Stimulated activated naive CD8-positive, alpha-beta T cell treated with anti-CD3 and anti-CD28 coated beads, Interleukin-15, Interleukin-2, amounts not matched to agents 100 ng/mL and 50 ng/mL, for 24 hours (primary cell): ENCODE results near the gene NDUFAF8.

Source experiments
- H3K27ac Mint-ChIP-seq: one replicate; pipeline ENCODE4 v1.8.0; 2021; ENCODE audit warnings: mild to moderate bottlenecking, mixed read lengths
- H3K27me3 Mint-ChIP-seq: one replicate; pipeline ENCODE4 v1.8.0; 2021; ENCODE audit warnings: mixed read lengths
- H3K36me3 Mint-ChIP-seq: one replicate; pipeline ENCODE4 v1.8.0; 2021; ENCODE audit warnings: low read depth, mixed read lengths
- H3K4me1 Mint-ChIP-seq: one replicate; pipeline ENCODE4 v1.8.0; 2021; ENCODE audit warnings: low read depth, mixed read lengths
- H3K4me3 Mint-ChIP-seq: one replicate; pipeline ENCODE4 v1.8.0; 2021; ENCODE audit warnings: mild to moderate bottlenecking, mixed read lengths
- H3K9me3 Mint-ChIP-seq: one replicate; pipeline ENCODE4 v1.8.0; 2021; ENCODE audit warnings: mixed read lengths

Gene NDUFAF8

DNA sequence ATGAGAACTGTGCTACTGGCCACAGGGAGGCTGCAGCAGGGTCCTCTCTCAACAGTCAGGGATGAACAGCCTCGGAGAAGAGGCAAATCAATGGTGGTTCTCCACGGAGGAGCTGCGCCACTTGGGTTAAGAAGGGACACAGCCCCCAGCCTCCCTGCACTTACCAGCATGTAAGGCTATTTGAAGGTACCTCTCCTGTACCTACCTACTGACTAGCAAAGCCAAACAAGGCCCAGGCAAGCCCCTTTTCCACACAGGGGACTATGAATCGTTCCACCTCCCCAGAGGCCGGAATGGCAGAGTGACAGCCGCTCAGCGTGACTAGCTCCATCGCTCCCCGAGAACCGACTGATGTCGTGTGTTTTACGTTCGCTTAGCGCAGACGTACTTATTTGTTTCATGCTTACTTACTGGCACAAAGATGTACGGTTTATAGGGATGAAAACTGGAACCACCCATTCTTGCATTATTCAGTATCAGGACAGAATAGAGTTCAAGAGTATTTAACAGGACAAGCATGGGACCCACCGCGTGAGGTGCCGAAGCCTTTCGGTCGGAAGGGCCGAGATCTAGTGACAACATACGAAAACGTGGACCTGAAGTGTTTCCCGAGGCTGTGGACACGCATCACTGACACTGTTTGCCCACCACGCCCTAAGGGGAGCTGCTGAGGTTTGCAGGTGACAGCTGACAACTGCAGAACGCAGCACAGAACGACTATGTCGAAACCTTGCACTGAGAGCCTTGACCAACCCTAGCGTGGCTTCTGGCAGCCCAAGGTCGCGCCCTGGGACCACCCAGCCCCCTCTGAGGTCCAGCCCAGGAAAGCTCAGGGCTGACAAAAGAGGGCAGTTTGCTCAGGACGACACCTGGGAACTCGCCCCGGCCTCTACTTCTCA is 1.3 kb upstream of the NDUFAF8 start:
- Mint-ChIP-seq H3K27me3 (no peaks in the 10 kb centered on the region), H3K4me3 (peak overlapping the region; percentile 84), H3K4me1 (peaks cover 38% of the 10 kb centered on the region), H3K9me3 (no peaks in the 10 kb centered on the region), H3K36me3 (peaks cover 21% of the 10 kb centered on the region), H3K27ac (peak overlapping the region; percentile 16)

DNA sequence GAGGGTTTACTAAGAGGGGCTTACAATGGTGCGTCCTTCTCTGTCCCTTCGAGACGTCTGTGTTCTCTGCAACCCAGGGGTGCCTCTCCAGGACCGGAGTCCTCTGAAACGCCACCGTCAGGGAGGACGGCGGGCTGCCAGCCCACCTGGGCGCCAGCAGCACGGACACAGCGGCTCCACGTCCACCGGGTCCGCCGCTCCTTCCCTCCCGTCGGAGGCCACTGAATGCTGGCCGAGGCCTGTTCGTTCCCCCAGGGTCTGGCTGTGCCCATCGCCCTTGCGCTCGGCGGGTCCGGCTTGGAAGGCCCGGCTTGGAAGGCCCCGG is 666 bp upstream of the NDUFAF8 start:
- Mint-ChIP-seq H3K27me3 (no peaks in the 10 kb centered on the region), H3K27ac (no peak overlapping the region), H3K36me3 (peaks cover 21% of the 10 kb centered on the region), H3K9me3 (no peaks in the 10 kb centered on the region), H3K4me3 (peak overlapping the region; percentile 84), H3K4me1 (peaks cover 38% of the 10 kb centered on the region)

DNA sequence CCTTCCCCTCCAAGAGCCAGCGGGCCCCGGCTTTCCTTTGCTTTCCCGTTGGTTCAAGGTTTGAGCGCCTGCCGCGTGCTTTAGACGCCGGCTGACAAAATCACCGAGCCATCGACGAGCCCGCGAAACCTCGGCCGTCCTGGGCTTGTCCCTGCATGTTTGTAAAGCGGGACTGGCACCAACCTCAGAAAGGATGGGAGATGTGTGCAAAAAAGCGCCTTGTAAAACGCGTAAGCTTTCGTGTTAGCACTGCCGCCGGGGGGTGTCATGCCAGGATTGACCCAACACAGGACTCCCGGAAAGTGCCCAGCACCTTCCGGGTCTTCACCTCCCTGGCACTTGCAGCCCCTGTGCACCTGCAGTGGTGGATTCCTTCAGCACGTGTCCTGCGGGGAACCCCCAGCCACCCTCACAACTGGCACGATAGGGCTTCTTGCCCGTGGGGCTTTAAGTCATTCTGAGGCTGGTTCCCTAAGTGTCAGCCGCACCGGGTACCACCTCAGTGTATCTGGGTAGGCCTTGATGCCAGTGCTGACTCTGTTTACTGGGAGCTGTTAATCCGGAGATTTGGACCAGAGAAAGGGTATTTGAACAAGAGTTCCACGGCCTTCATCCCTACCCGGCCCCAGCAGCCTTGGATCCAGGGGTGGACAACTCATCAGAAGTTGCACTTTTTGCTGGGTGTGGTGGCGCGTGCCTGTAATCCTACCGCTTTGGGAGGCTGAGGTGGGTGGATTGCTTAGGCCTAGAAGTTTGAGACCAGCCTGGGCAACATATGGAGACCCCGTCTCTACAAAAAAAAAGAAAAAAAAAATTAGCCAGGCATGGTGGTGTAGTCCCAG is 817 bp downstream of the NDUFAF8 start:
- Mint-ChIP-seq H3K4me1 (peaks cover 37% of the 10 kb centered on the region), H3K27ac (peak overlapping the region; percentile 94), H3K9me3 (no peaks in the 10 kb centered on the region), H3K36me3 (peaks cover 17% of the 10 kb centered on the region), H3K4me3 (peak overlapping the region; percentile 93), H3K27me3 (no peaks in the 10 kb centered on the region)

DNA sequence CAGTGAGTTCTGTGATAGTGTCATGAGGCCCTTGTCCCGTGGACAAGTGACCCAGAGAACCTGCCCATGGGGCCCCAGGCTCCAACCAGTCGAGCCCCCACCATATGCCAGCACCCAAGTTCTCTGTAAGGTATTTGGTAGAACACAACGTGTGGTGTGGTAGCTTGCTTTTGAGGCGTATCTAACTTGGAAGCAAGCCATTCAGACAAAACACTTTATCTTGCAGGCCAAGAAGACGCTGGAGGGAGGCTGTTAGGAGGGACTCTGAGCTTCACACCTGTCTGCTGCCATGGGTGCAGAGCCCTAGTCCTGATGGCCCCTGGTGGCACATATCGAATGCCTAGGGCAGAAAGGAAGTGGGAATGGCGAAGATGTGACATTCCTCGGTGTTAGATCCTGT is 1.6 kb downstream of the NDUFAF8 start:
- H3K4me3 Mint-ChIP-seq = peak overlapping the region; percentile 93
- no peaks in the 10 kb centered on the region for H3K9me3 Mint-ChIP-seq
- H3K27ac Mint-ChIP-seq = peak overlapping the region; percentile 72
- H3K36me3 Mint-ChIP-seq = peaks cover 15% of the 10 kb centered on the region
- H3K27me3 Mint-ChIP-seq = no peaks in the 10 kb centered on the region
- H3K4me1 Mint-ChIP-seq = peaks cover 37% of the 10 kb centered on the region

DNA sequence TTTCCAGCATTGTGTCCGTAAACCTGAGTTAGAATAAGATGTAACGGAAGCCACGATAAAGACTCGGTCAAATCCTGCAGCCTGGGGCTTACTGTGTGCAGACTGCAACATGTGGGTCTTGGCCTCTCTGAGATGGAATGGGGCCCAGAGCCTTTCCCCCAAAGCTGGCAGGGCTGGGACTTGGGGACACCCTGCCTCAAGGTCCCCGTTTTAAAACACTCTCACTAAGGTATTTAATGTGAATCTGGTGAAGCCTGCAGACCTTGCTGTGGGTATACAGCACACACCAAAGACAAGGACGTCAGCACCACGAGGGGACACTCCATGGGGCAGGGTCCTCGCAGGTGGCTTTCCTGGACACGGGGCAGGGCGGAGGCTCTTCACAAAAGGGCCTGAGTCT is 2.1 kb downstream of the NDUFAF8 start:
- Mint-ChIP-seq H3K36me3 (peaks cover 15% of the 10 kb centered on the region), H3K27me3 (no peaks in the 10 kb centered on the region), H3K9me3 (no peaks in the 10 kb centered on the region), H3K27ac (peak overlapping the region; percentile 72), H3K4me3 (peak overlapping the region; percentile 93), H3K4me1 (peaks cover 37% of the 10 kb centered on the region)

DNA sequence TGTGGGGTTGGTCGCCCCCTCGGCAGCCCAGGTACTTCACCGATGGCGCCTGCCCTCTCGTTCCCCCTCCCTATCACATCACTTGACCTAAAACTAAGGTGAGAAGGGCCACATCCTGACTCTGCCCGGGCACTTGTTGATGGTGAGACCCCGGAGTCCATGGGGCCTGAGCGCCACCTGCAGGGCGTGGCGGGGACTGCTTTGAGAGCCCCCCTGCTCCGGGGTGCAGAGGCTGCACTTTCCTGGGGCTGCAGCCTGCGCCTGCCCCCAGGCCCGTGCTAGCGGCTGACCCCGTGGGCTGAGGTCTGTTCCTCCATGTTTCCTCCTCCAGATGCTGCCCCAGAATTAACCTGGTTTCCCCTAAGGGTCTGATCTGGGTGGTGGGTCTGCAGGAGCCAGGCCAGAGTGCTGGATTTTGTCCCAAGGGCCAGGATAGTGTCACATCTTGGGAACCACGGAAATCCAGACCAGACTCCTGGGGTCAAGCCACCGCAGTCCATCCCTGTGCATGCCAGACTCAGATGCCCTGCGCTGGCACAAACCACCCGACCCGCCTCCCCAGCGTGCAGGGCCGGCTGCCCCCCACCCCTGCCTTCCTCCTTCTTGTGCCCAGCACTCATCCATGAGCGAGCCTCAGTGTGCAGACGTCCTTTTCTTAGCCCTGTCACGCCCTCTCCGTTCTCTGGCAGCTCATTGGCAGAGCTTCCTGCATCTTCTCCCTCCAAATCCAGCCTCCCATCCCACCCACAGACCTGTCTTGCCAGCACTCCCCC is 2.7 kb downstream of the NDUFAF8 start:
- H3K4me1 Mint-ChIP-seq = peaks cover 37% of the 10 kb centered on the region
- no peak overlapping the region for H3K4me3 Mint-ChIP-seq
- no peaks in the 10 kb centered on the region for H3K9me3 Mint-ChIP-seq
- H3K36me3 Mint-ChIP-seq = peaks cover 15% of the 10 kb centered on the region
- H3K27ac Mint-ChIP-seq = peak overlapping the region; percentile 77
- no peaks in the 10 kb centered on the region for H3K27me3 Mint-ChIP-seq

DNA sequence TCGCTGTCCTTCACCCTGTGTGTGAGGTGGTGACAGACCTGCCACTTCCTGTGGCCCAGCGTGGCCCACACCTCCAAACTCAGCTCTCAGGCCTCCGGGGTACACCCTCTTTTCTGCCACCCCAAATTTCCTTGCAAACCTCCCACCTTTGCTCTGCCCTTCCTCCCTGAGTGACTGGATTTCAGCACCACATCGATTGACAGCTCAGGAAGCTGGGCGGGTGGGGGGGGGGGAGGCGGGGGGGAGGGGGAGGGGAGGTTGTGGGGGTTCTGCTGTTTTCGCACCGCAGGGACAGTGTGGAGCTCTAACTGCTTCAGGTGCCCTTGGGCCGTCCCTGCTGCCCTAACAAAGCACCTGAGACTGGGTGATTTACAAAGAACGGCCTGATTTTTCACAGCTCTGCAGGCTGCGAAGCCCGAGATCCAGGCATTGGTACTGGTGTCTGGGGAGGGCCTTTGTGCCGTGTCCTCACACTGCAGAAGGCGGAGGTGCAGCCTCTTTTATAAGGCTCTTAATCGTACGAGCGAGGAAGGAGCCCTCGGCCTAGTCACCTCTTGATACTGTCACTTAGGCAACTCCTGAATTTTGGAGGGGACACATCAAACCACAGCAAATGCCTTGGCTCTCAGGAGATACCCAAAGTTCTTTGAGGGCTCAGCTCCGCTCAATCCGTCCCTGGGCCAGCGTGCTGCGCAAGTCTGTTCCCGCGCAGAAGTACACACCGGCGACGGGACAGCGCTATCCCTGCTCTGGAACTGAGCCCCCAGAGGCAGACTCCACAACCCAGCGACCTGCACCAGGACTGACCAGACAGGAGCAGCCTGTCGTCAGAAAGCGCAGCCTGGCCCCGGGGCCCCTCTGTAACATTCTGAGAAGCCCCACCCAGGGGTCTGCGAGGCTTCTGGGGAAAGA is 3.6 kb downstream of the NDUFAF8 start:
- H3K9me3 Mint-ChIP-seq = no peaks in the 10 kb centered on the region
- no peaks in the 10 kb centered on the region for H3K27me3 Mint-ChIP-seq
- H3K4me1 Mint-ChIP-seq = peaks cover 30% of the 10 kb centered on the region
- no peak overlapping the region for H3K4me3 Mint-ChIP-seq
- H3K27ac Mint-ChIP-seq = peak overlapping the region; percentile 77
- peaks cover 15% of the 10 kb centered on the region for H3K36me3 Mint-ChIP-seq

DNA sequence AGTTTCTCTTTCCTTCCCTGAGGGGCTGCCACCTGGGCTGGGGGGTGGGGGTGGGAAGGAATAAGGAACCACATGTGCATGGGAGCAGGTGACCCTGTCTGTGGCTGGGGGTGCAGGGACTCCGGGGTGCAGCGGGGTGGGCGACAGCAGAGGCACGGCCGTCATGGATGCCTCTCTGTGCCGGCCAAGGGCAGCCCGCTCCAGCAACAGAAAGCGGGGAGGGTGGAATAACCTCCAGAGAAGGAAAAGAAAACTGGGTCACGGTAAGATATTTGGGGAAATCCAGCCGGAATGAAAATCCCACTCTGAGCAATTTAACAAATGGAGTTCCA is 4.2 kb downstream of the NDUFAF8 start:
- Mint-ChIP-seq H3K36me3 (peaks cover 15% of the 10 kb centered on the region), H3K9me3 (no peaks in the 10 kb centered on the region), H3K4me1 (peaks cover 25% of the 10 kb centered on the region), H3K27me3 (no peaks in the 10 kb centered on the region), H3K27ac (no peak overlapping the region), H3K4me3 (no peak overlapping the region)

DNA sequence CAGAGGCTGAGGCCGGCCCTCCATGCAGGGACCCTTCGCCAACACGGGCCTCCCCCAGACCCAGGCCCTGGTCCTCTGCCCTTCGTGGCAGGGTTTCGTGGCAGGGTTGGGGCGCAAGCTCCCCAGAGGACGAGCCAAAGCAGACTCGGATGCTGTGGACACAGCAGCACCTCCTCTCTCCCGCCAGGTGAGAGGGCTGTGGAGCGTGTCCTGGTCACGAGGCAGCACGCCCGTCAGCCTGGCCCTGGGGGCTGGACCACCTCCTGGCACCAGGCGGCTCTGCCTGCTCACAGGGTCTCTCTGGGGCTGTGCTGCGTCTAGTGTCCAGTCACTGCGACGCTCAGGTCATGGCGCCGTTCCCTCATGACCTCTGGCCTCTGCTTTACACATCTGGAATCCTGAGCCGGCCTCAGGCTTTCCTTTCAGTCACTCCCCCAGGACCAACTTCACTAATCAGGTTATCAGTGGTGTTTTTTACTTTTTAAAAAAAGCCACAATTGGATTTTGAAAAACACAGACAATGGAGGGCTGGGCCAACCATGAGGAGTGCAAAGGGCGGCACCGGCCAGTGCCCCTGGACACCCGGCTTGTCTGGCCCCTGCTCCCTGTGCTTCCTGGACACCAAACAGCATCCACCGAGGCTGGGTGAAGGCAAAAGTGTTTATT is 5.4 kb downstream of the NDUFAF8 start:
- Mint-ChIP-seq H3K4me1 (peaks cover 25% of the 10 kb centered on the region), H3K9me3 (no peaks in the 10 kb centered on the region), H3K27me3 (no peaks in the 10 kb centered on the region), H3K27ac (no peak overlapping the region), H3K36me3 (peaks cover 15% of the 10 kb centered on the region), H3K4me3 (no peak overlapping the region)

DNA sequence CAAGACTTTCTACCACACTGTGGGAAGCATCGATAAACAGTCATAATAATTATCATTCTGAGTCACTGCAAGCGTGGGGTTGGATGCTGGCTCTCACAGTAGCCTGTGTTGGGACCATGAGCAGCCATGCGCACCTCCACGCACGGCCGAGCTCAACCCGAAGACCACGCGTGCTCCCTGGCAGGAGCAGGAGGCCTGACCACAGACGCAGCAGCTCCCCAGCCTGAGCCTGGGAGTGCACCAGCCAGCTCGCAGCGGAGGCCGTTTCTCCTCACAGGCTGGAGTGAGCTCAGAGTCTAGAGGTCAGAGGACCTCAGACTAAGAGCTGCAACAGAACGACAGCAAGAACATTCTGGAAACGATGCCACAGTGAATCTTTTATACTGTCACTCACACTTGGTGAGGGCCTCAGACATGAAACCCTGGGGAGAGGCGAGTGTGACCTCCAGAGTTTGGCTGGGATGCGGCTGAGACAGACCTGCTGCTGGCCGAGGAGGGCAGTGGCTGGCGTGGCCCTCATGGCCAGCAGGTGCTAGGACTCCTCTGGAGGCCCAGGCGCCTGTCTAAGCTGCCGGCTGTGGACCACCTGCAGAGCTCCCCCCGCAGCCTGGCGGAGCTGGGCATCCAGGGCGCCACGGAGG is 6.0 kb downstream of the NDUFAF8 start:
- Mint-ChIP-seq H3K4me3 (no peak overlapping the region), H3K4me1 (peaks cover 22% of the 10 kb centered on the region), H3K9me3 (no peaks in the 10 kb centered on the region), H3K27me3 (no peaks in the 10 kb centered on the region), H3K36me3 (peaks cover 12% of the 10 kb centered on the region), H3K27ac (no peak overlapping the region)

DNA sequence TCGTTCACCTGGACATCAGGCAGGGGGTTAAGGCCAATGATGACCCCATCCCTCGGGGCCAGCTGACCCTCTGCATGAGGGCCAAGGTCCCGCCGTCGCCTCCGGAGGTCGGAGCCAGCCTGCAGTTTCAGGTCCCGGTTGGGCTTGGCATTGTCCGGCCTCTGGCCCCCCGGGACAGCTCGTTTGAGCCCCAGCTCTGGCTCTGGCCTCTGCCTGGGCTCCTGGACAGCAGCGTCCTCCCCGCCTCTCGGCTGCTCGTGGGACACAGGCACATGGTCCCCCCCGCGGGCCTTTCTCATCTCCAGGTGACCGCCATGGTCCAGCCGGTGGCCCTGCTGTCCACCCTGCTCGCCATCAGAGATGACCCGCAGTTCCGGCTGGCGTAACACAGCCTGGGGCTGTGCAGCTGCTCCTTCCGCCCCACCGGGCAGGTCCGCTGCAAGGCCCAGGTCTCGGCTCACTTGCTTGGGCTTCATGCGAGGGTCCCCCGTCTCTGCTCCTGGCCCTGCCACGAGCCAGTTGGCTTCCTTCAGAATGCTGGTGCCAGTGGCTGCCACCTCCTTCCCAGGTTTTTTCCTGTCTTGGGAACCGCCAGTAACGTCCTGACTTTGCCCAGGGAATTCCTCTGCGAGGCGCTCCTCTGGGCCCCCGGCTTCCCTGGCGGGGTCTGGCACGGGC is 6.7 kb downstream of the NDUFAF8 start:
- no peak overlapping the region for H3K4me3 Mint-ChIP-seq
- H3K36me3 Mint-ChIP-seq = peaks cover 10% of the 10 kb centered on the region
- no peaks in the 10 kb centered on the region for H3K27me3 Mint-ChIP-seq
- no peaks in the 10 kb centered on the region for H3K9me3 Mint-ChIP-seq
- H3K27ac Mint-ChIP-seq = no peak overlapping the region
- H3K4me1 Mint-ChIP-seq = peaks cover 18% of the 10 kb centered on the region

DNA sequence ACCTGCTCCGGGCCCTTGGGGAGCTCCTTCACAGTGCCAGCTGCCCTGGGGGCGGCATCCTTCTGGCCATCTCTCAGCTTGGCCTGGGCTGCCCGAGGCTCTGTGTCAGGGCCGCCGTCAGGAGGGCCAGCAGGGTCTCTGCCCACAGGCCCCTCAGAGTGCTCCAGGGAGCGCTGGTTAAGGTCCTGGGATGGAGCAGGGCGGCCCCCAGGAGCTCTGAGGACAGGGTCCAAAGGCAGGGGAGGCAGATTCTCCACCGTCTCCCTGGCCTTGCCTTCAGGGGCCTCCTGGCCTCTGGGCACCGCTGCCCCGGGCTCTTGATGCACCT is 7.2 kb downstream of the NDUFAF8 start:
- Mint-ChIP-seq H3K9me3 (no peaks in the 10 kb centered on the region), H3K4me3 (no peak overlapping the region)

DNA sequence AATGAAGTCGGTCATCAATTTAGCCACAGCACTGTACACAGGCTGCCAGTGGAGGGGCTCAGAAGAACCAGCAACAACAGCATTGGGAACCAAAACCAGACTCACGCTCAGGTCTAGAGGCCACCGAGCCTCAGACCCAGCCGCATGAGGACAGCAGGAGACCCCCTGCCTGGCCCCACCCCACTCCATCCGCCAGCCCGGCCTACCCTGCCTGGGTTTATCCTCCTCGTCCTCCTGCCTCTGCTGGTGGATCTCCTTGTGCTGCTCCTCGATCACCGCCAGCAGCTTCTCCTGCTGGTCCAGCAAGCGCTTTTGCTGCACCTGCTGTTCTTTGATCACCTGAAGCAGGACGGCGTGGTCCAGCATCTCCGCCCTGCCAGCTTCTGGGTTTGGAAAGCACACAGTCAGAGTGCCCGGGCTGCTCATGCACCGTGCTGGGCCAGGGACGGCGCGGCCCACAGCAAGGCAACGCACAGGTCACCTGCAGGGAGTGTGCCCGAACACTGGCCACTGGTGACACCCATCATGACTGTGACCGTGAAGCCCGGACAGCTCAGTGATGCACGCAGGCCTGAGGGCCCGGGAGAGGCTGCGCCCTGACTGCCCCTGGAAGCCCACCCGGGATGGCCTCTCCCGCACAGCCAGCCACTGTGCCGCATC is 7.7 kb downstream of the NDUFAF8 start:
- H3K4me3 Mint-ChIP-seq = no peak overlapping the region
- H3K9me3 Mint-ChIP-seq = no peaks in the 10 kb centered on the region
- no peak overlapping the region for H3K27ac Mint-ChIP-seq
- peaks cover 4% of the 10 kb centered on the region for H3K36me3 Mint-ChIP-seq
- no peaks in the 10 kb centered on the region for H3K27me3 Mint-ChIP-seq
- H3K4me1 Mint-ChIP-seq = peaks cover 9% of the 10 kb centered on the region

More for the DNA sequence above, 7.2 kb downstream of the NDUFAF8 start:
- Mint-ChIP-seq H3K36me3 (peaks cover 5% of the 10 kb centered on the region), H3K27ac (no peak overlapping the region), H3K27me3 (no peaks in the 10 kb centered on the region), H3K4me1 (peaks cover 13% of the 10 kb centered on the region)
